GM10847 (cell line): ENCODE data around the gene RND1.

Source experiments
- POLR2A ChIP-seq: IDR thresholded peaks from 2 replicates; pipeline ENCODE4 v1.6.1; 2011; ENCODE audit not compliant: insufficient read length; ENCODE audit errors: extremely low read depth

Gene RND1

GRCh38 chr12:48865281-48866051 lies at the start of gene RND1:
Gene RND1 (minus strand): TSS chr12:48865870. CDS start chr12:48865767, 103 bp downstream.
- TF ChIP-seq POLR2A, result peak; percentile 97

GRCh38 chr12:48910196-48910595 lies 44.5 kb upstream of the RND1 start:
- no peak for TF ChIP-seq POLR2A

DNA sequence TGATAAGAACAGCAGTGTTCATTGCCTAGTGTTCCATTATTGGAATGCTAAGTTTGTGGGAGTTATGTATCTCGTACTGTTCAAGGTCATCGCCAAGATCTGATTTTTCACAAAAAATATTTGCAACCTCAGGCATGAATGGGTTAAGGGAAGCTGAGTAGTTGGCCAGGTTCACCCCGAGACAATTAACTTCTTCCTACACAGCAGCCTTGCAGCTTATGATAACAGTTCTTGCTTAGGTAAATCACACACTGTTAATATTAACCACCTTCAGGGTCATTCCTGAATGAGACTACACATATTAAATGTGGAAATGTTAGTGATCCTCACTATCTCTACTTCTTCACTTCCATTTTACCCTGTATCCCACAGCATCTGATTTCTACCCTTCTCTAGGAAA lies 41.6 kb upstream of the RND1 start:
- TF ChIP-seq POLR2A, result no peak

GRCh38 chr12:48903982-48904411 lies 38.3 kb upstream of the RND1 start:
- no peak for TF ChIP-seq POLR2A

DNA sequence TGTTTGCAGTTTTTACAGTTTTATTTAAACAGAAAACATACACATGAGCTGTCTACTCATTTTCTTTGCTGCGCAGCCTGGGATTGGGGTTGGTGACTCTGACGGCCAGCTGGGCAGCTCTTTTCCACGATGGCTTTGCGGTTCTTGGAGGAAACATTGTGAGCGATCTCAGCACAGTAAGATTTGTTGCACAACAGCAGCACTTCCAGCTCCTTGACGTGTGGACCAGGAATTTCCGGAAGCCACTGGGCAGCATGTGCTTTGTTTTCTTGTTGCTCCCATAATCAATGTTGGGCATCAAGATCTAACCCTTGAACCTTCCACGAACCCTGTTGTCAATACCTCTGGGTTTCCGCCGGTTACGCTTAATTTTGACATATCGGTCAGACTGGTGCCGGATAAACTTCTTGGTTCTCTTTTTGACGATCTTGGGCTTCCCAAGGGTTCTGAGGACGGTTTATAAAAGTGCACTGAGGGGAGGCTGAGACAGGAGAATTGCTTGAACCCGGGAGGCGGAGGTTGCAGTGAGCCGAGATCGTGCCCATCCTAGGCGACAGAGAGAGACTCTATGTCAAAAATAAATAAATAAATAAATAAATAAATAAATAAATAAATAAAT lies 37.8 kb upstream of the RND1 start:
- TF ChIP-seq POLR2A, result no peak

DNA sequence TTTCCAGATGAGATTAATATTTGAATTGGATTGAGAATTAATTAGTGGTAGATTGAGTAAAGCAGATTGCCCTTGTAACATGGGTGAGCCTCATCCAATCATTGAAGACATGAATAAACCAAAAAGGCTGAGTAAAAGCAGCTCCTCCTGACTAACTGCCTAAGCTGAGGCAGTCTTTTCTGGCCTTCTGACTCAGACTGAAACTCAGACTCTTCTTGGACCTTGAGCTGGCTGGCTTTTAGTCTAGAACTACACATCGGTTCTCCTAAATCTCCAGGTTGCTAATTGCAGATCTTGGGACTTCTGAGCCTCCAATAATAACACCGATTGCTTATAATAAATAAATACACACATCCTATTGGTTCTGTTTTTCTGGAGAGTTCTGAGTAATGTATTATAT lies 35.6 kb upstream of the RND1 start:
- no peak for TF ChIP-seq POLR2A

DNA sequence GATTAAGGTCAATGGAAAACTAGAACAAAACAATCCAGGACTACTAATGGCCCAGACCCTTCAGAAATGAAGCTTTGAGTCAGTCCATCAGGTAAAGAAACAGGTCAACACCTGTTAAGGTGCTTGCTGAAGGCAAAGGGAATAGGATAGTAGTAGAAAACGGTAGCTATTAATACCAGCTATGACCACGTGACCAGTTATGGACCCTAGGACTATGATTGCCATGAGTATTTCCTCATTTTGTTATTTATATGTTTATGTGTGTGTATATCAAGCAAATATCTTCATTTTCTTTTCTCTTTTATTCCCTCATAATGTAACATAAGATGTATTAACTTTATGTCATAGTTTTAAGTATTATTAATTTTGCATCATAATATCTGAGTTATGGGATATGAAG lies 34.0 kb upstream of the RND1 start:
- TF ChIP-seq POLR2A, result no peak

DNA sequence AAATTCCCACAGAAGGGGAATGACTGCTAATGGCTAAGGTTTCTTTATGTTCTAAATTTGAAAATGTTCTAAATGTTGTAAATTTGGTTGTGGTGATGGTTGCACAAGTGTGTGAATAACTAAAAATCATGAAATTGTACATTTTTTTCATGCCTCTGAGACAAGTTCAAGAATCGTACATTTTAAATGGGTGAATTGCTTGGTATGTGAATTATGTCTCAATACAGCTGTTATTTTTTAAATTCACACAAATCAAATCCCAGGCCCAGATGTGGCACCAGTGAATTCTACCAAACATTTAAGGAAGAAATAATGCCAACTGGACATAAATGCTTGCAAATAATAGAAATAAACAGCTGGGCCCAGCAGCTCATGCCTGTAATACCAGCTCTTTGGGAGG lies 28.6 kb upstream of the RND1 start:
- no peak for TF ChIP-seq POLR2A

DNA sequence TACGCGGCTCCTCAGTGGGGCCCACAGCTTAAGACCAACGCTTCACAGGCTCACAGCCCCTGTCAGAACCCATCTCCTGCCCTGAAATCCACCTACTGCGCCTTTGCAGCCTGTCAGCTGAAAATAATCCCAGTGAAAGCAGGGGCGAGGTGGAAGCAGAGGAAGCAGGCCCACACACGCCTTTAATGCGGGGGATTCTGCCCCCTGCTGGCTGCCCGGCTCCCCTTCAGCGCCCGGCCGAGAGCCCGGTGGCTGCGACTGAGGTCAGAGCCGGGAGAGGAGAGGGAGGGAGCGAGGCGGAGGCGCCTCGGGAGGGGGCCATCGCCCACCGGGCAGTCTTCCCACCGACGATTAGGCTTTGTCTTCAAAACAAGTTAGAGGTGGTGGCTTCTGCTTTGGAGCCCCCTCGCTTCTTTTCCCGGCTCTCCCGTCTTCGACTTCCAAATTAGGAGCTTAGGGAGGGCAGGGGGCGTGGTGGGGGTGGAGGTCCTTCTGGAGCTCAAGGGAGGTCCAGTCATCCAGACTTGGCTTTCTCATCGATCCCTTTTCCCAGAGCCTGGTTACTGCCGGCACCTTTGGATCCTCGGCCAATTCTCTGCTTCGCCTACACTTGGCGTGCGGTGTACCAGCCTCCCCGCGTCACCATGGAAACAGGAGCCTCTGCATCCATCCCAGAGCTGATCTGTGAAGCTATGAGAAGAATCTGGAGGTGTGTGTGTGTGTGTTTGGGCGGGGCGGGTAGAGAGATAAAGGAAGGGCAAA lies 25.2 kb upstream of the RND1 start:
- TF ChIP-seq POLR2A, result no peak

GRCh38 chr12:48889679-48890078 lies 24.0 kb upstream of the RND1 start:
- no peak for TF ChIP-seq POLR2A

GRCh38 chr12:48883305-48884161 lies 17.9 kb upstream of the RND1 start:
- TF ChIP-seq POLR2A, result no peak

DNA sequence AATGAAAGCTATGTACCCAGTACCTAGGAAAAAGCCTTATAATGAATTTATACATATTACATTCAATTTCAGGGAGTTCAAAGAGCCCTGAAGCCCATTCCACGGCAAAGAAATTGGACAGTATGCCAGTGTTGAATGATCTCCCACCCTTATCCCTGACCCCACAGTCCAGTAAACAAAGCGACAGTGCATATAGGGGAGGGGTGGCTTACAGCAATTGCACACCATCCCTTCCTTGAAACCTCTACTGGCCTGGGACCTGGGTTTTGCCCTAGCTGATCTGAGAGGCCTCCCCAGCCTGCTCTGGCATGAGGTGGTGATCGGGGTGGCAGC lies 17.3 kb upstream of the RND1 start:
- no peak for TF ChIP-seq POLR2A

DNA sequence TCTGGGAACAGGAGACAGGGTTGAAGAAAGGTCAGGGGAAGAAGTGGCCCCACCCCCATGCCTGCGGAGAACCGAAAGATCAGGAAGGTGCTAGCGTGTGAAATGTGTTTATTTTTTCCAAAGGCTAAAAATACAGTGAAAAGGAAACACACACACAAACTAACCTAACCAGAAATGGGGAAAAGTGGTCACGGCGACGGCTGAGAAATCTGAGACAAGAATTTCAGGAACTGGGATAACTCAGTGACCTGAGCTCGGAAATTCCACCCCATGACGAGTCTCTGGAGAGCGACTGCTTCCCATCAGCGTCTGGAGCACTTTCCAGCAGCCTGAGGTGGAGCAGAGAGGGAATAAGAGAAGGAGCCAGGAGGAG lies 16.6 kb upstream of the RND1 start:
- TF ChIP-seq POLR2A, result no peak

DNA sequence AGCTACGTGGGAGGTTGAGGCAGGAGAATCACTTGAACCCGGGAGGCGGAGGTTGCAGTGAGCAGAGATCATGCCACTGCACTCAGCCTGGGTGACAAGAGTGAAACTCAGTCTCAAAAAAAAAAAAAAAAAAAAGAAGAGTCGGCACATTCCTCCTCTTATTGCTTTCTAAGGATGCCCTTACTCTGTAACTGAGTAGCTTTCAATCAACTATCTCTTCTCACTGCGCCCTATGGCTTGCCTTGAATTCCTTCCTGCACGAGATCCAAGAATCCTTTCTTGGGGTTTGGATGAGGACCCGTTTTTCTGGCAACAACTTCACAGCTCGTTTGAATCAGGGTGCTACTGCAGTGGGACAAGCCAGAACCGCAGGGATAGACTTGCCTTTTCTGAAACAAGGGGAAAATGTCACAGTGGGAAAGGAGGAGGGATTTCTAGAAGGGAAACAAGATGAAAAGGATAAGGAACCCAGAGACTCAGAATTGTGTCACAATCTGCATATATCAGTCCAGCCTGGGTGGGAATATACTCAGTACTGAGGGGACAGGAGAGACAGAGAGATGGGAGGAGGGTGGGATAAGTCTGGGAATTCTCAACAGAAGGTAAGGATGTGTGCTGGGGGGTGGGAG lies 16.1 kb upstream of the RND1 start:
- TF ChIP-seq POLR2A, result no peak

DNA sequence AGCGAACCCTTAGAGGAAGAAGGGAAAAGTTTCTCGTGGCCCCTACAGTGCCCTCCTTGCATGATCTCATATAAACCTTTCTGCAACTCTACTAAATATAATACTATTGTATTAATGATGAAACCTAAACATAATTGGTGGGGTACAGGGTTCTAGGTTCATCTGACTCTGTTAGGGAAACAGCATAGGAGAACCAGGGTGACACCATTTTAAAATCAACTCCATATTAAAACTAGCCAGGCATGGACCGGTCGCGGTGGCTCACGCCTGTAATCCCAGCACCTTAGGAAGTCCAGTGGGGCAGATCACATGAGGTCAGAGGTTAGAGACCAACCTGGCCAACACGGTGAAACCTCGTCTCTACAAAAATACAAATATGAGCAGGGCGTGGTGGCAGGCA lies 15.0 kb upstream of the RND1 start:
- TF ChIP-seq POLR2A, result no peak
